ENCODE measurements around the gene VSIG4.

- TF ChIP-seq POLR2A (IDR thresholded peaks at IDR 0.05): no peak
- TF ChIP-seq POLR2AphosphoS5 (IDR thresholded peaks at IDR 0.05): no peak
Measured at GRCh38 chrX:65976161-65976560, 63.7 kb downstream of the VSIG4 start.

Data from sigmoid colon (tissue), 4 donors.